ENCODE results near the gene FCHO2. TPM values are rescaled to one million over a fixed set of nuclear protein-coding genes. Genes with fewer than 3 reads are reported as not detected.

FCHO2 gene
- total and polyA plus RNA-seq, 2 of the 8 experiments (the other 6 are each of a cell fraction or from before 2014, with no cell fraction given) = 4.3 to 15.7 TPM

DNA sequence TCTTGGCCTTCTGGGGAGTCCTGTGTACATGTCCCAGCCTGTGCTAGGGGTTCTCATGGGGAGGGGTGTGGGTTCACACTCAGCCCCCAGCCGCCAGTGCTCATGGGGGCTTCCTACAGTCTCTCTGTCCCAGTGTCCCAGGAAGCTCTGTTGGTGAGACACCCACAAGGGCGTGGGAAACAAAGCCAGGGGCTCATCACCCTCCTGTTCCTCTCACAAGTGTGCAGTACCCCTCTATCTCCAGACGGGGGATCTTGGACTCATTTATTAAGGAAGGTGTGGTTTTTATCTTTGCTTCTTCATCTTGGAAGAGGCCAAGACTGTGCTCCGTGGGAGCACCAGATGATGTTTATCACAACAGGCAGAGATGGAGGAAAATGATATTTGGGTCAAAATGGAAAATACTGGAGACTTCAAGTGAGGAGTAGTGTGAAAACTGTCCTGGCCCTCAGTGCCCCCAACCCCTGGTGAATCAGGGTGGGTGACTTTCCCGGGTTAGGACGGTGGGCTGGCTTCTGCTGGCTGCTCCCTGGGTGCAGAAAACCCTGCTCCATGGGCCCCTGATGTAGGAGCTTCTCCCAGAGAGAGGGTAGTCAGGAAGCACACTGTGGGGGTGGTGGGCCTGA is 179.7 kb downstream of the FCHO2 start:
- Histone ChIP-seq H2AK5ac (ENCODE audit: low read depth, low read length) (no peak overlapping the region), H3K14ac (ENCODE audit: insufficient read length) (no peak overlapping the region), H2BK15ac (ENCODE audit: low read length) (no peak overlapping the region), H3K23me2 (ENCODE audit: low read depth, low read length) (no peaks in the 10 kb centered on the region), H3K27me3 (replicated peaks in 1 of 4; ENCODE audit: control insufficient read depth in 3 of 4, extremely low read depth in 1 of 4, insufficient read depth in 3 of 4, low read length in 3 of 4) (no peaks in the 10 kb centered on the region; a peak in 1 of 7 replicates), H3K4me1 (replicated peaks in 1 of 4; ENCODE audit: control insufficient read depth in 3 of 4, insufficient read depth in 4 of 4, low read length in 3 of 4) (peaks cover 0 to 10% (median 3%) of the 10 kb centered on the region in 4 experiments; a peak in 3 of 7 replicates), H2BK120ac (replicated peaks; ENCODE audit: low read depth, low read length) (no peak overlapping the region), H3K79me1 (ENCODE audit: low read depth, low read length) (no peaks in the 10 kb centered on the region), H3K23ac (ENCODE audit: insufficient read length) (no peak overlapping the region), H2BK12ac (ENCODE audit: low read depth, low read length) (peak overlapping the region; percentile 92), H4K5ac (ENCODE audit: insufficient read length, low read depth, low read length) (no peak overlapping the region), H3K79me2 (ENCODE audit: control insufficient read depth in 1 of 2, insufficient read depth in 2 of 2, low read length in 2 of 2) (no peaks in the 10 kb centered on the region), H2BK20ac (ENCODE audit: low read length) (peak overlapping the region; percentile 6; the same call in 1 of the 2 replicates), H3K27ac (ENCODE audit: low read depth, low read length) (no peak overlapping the region), H3K18ac (ENCODE audit: extremely low read depth, low read length) (no peak overlapping the region), H2AFZ (ENCODE audit: low read length) (peak overlapping the region; percentile 38; the same call in 1 of the 2 replicates), H3K4ac (replicated peaks; ENCODE audit: insufficient read length, low read depth, low read length) (no peak overlapping the region), H4K8ac (ENCODE audit: extremely low read depth, insufficient read depth, low read length) (0 out of 2 replicates have a peak overlapping the region, but pooled peaks have one; percentile 60), H3K4me2 (ENCODE audit: insufficient read depth in 1 of 2, low read depth in 2 of 2, low read length in 2 of 2) (no peak overlapping the region), H3K9me3 (ENCODE audit: insufficient read depth in 2 of 2, low read depth in 1 of 2, low read length in 1 of 2) (no peaks in the 10 kb centered on the region), H2BK5ac (ENCODE audit: low read depth, low read length) (no peak overlapping the region; the same call in 1 of the 2 replicates), H3K4me3 (ENCODE audit: extremely low read depth in 1 of 4, insufficient read depth in 2 of 4, low read depth in 3 of 4, low read length in 4 of 4) (no peak overlapping the region), H4K20me1 (replicated peaks in 1 of 2; ENCODE audit: control insufficient read depth in 1 of 2, insufficient read depth in 2 of 2, low read length in 2 of 2) (no peaks in the 10 kb centered on the region), H4K91ac (replicated peaks; ENCODE audit: insufficient read length, low read length) (no peak overlapping the region), H3K9ac (replicated peaks in 1 of 4; ENCODE audit: extremely low read depth in 1 of 4, low read depth in 3 of 4, low read length in 3 of 4) (no peak overlapping the region), H3K56ac (replicated peaks; ENCODE audit: insufficient read length, low read depth, low read length) (no peak overlapping the region), H3K36me3 (ENCODE audit: control insufficient read depth in 2 of 4, insufficient read depth in 4 of 4, low read length in 3 of 4) (no peaks in the 10 kb centered on the region)
- ChIA-PET POLR2A (ENCODE audit: partially characterized antibody) (interaction anchor here (0.7 to 2.9 kb wide), 3 partner anchors 12 to 37 kb away, joined by 3 to 7 read pairs (median 3); partner anchors contain the start of genes TMEM171 and TMEM174), CTCF (ENCODE audit: partially characterized antibody) (interaction anchor here (1.0 to 4.7 kb wide), 14 partner anchors 10 to 286 kb away, joined by 3 to 41 read pairs (median 4); partner anchors contain the start of gene TMEM174)
- no peak for DNase-seq (ENCODE audit: low read depth in 1 of 2, low spot score in 2 of 2)
- WGBS, 2 experiments (ENCODE audit: extremely low coverage in 1 of 2, insufficient coverage in 1 of 2, insufficient read length in 1 of 2, insufficient replicate concordance in 2 of 2, low coverage in 1 of 2, low lambda C conversion rate in 2 of 2, missing lambda C conversion rate in 1 of 2) = 80% methylated on average over 6 of the region's 6 CpGs; no CpG with 5 or more reads in 1 of the 2 experiments
- no peak for FAIRE-seq
- TF ChIP-seq, protein P1, sequence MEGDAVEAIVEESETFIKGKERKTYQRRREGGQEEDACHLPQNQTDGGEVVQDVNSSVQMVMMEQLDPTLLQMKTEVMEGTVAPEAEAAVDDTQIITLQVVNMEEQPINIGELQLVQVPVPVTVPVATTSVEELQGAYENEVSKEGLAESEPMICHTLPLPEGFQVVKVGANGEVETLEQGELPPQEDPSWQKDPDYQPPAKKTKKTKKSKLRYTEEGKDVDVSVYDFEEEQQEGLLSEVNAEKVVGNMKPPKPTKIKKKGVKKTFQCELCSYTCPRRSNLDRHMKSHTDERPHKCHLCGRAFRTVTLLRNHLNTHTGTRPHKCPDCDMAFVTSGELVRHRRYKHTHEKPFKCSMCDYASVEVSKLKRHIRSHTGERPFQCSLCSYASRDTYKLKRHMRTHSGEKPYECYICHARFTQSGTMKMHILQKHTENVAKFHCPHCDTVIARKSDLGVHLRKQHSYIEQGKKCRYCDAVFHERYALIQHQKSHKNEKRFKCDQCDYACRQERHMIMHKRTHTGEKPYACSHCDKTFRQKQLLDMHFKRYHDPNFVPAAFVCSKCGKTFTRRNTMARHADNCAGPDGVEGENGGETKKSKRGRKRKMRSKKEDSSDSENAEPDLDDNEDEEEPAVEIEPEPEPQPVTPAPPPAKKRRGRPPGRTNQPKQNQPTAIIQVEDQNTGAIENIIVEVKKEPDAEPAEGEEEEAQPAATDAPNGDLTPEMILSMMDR (IDR thresholded peaks at IDR 0.05; ENCODE audit: control extremely low read depth in 1 of 3, insufficient read depth in 1 of 3, low read depth in 1 of 3, low read length in 3 of 3) = peak in 2 of 3 experiments; percentile 38 to 42; a peak in 2 of 4 replicates
- TF ChIP-seq RAD21 (IDR thresholded peaks at IDR 0.05 in 1 of 2, conservative IDR thresholded peaks at IDR 0.05 in 1 of 2; ENCODE audit: low read depth in 2 of 2, low read length in 2 of 2) (peak; percentile 41 to 49), PHF8 (conservative IDR thresholded peaks at IDR 0.05; ENCODE audit: low read depth, low read length) (no peak), POLR2A (IDR thresholded peaks at IDR 0.05; ENCODE audit: control extremely low read depth in 1 of 2, low read depth in 2 of 2, low read length in 2 of 2) (no peak)
